GM23338 (cell line): ENCODE results near the gene XPNPEP3. TPM values are rescaled to one million over a fixed set of nuclear protein-coding genes. Genes with fewer than 3 reads are reported as not detected.
"Not testable (repeated sequence)": the region's sequence is repeated elsewhere in the genome, so short reads cannot be mapped to it uniquely, and the experiment has no call there.

Source experiments
- ATAC-seq: fragments of 200-7000 bp; cut with Tn5 transposase; 3 replicates; pipeline ENCODE4 v1.9.1; 2020
- DNase-seq: peaks from one replicate; pipeline ENCODE4 v3.0.0-alpha.2; 2015; ENCODE audit warnings: low spot score
- H2AFZ ChIP-seq: fragments of 200-600 bp; sonication (generic); 2 replicates; pipeline ENCODE4 v1.8.0; 2016; ENCODE audit warnings: antibody characterized with exemption, mild to moderate bottlenecking, moderate library complexity
- H3F3A ChIP-seq: fragments of 200-600 bp; sonication (generic); replicated peaks from 2 replicates; pipeline ENCODE4 v1.8.0; 2017; ENCODE audit warnings: antibody characterized with exemption, mixed run types, low read depth
- H3K27ac ChIP-seq: fragments of 200-600 bp; sonication (generic); 2 replicates; pipeline ENCODE4 v1.6.1; 2016; ENCODE audit warnings: low read depth
- H3K27me3 ChIP-seq: fragments of 200-600 bp; sonication (generic); 2 replicates; pipeline ENCODE4 v1.8.0; 2016; ENCODE audit warnings: mild to moderate bottlenecking, mixed run types, moderate library complexity; ENCODE audit not compliant: insufficient read depth
- H3K36me3 ChIP-seq: fragments of 200-600 bp; sonication (generic); 2 replicates; pipeline ENCODE4 v1.8.0; 2016; ENCODE audit warnings: mild to moderate bottlenecking; ENCODE audit not compliant: insufficient read depth
- H3K4me1 ChIP-seq: fragments of 200-600 bp; sonication (generic); 2 replicates; pipeline ENCODE4 v1.8.0; 2016; ENCODE audit warnings: mild to moderate bottlenecking, moderate library complexity; ENCODE audit not compliant: insufficient read depth
- H3K4me2 ChIP-seq: fragments of 200-600 bp; sonication (generic); 2 replicates; pipeline ENCODE4 v1.7.1; 2017; ENCODE audit warnings: mixed run types
- H3K4me3 ChIP-seq: fragments of 200-600 bp; sonication (generic); 2 replicates; pipeline ENCODE4 v1.6.1; 2016; ENCODE audit warnings: mixed run types
- H3K79me2 ChIP-seq: fragments of 200-600 bp; sonication (generic); replicated peaks from 2 replicates; pipeline ENCODE4 v1.8.0; 2017; ENCODE audit warnings: mild to moderate bottlenecking; ENCODE audit not compliant: insufficient read depth
- H3K9me2 ChIP-seq: fragments of 200-600 bp; sonication (generic); 2 replicates; pipeline ENCODE4 v1.8.0; 2017; ENCODE audit not compliant: insufficient read depth
- H4K20me1 ChIP-seq: fragments of 200-600 bp; sonication (generic); replicated peaks from 2 replicates; pipeline ENCODE4 v1.8.0; 2017; ENCODE audit warnings: mild to moderate bottlenecking; ENCODE audit not compliant: insufficient read depth
- H3K27ac Mint-ChIP-seq: 2 replicates; pipeline ENCODE4 v1.8.0; 2020; ENCODE audit warnings: inconsistent platforms, mild to moderate bottlenecking, moderate library complexity, mixed read lengths
- H3K27me3 Mint-ChIP-seq: 3 replicates; pipeline ENCODE4 v1.8.0; 2022; ENCODE audit warnings: low read depth, mild to moderate bottlenecking, moderate library complexity, mixed read lengths, inconsistent platforms; ENCODE audit not compliant: insufficient read depth, poor library complexity
- H3K36me3 Mint-ChIP-seq: 3 replicates; pipeline ENCODE4 v1.8.0; 2021; ENCODE audit warnings: low read depth, mild to moderate bottlenecking, inconsistent platforms, moderate library complexity, mixed read lengths
- H3K4me1 Mint-ChIP-seq: 3 replicates; pipeline ENCODE4 v1.8.0; 2020; ENCODE audit warnings: mild to moderate bottlenecking, inconsistent platforms, mixed read lengths
- H3K4me3 Mint-ChIP-seq: 3 replicates; pipeline ENCODE4 v1.8.0; 2021; ENCODE audit warnings: moderate library complexity, mild to moderate bottlenecking, inconsistent platforms, mixed read lengths
- H3K9me3 Mint-ChIP-seq: 3 replicates; pipeline ENCODE4 v1.8.0; 2020; ENCODE audit warnings: moderate library complexity, mild to moderate bottlenecking, inconsistent platforms, mixed read lengths
- CTCF ChIP-seq, 2 experiments: fragments of 200-600 bp in 1 of 2; sonication (generic) in 1 of 2; conservative IDR thresholded peaks; 2 replicates each; pipeline versions ENCODE4 v1.5.1 to v1.6.1; 2016 to 2017; ENCODE audit warnings: antibody characterized with exemption in 2 of 2, low read depth in 2 of 2, mild to moderate bottlenecking in 2 of 2, moderate library complexity in 1 of 2
- ETS1 ChIP-seq: IDR thresholded peaks from 2 replicates; pipeline ENCODE4 v1.6.1; 2016; ENCODE audit warnings: antibody characterized with exemption
- EZH2phosphoT487 ChIP-seq: fragments of 200-600 bp; sonication (generic); IDR thresholded peaks from one replicate; pipeline ENCODE4 v1.8.1; 2018; ENCODE audit warnings: antibody characterized with exemption; ENCODE audit not compliant: unreplicated experiment
- POLR2AphosphoS5 ChIP-seq: IDR thresholded peaks from 2 replicates; pipeline ENCODE4 v1.6.1; 2016; ENCODE audit warnings: antibody characterized with exemption, low read depth
- STAT1 ChIP-seq: IDR thresholded peaks from one replicate; pipeline ENCODE4 v1.6.1; 2016; ENCODE audit warnings: antibody characterized with exemption; ENCODE audit not compliant: unreplicated experiment
- polyA plus RNA-seq: library from polyadenylated mRNA; unstranded; fragments of >200 nt; fragmentation: Nextera tagmentation; extraction: Ambion mirVana; gene quantifications from 2 replicates; pipeline ENCODE4 v1.2.1, GENCODE V29; 2016
- total RNA-seq: library from RNA; depleted of rRNA; stranded (reverse); fragments of >200 nt; shearing (Covaris generic); gene quantifications from 2 replicates; pipeline ENCODE4 v1.2.3, GENCODE V29; 2014
- TF ChIP-seq, protein P1 (sequence below): IDR thresholded peaks from one replicate; pipeline ENCODE4 v1.6.1; 2018; ENCODE audit warnings: antibody characterized with exemption; ENCODE audit not compliant: unreplicated experiment

Gene XPNPEP3
- total and polyA plus RNA-seq, 2 experiments from 2014 or later: 11.6 to 19.5 TPM

- TF ChIP-seq CTCF (conservative IDR thresholded peaks at IDR 0.05; ENCODE audit: low read depth in 2 of 2): no peak
Observed at GRCh38 chr22:40911772-40912171, 54.8 kb downstream of the XPNPEP3 start (continued).

GRCh38 chr22:40912987-40913386 lies 56.0 kb downstream of the XPNPEP3 start:
- not testable (repeated sequence) for H3K27ac Mint-ChIP-seq, H3F3A ChIP-seq, H3K9me2 ChIP-seq, H3K27ac ChIP-seq, H3K4me3 ChIP-seq, H3K9me3 Mint-ChIP-seq, H3K27me3 ChIP-seq, H3K36me3 ChIP-seq, H3K79me2 ChIP-seq, ATAC-seq, H3K4me2 ChIP-seq, H3K4me1 Mint-ChIP-seq, H4K20me1 ChIP-seq, H3K27me3 Mint-ChIP-seq, H3K4me3 Mint-ChIP-seq, H3K4me1 ChIP-seq, DNase-seq, H2AFZ ChIP-seq
- H3K36me3 Mint-ChIP-seq: peaks cover 24% of the 10 kb centered on the region

DNA sequence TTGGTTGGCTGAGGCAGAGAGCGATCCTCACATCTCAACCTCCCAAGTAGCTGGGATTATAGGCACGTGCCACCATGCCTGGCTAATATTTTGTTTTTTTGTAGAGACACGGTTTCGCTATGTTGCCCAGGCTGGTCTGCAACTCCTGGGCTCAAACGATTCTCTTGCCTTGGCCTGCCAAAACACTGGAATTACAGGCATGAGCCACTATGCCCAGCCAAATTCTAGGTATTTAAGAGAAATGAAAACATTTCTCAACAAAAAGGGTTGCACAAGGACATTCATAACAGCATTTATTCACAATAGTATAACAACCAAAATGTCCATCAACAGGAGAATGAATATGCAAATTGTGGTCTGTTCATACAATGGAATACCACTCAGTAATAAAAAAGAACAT lies 62.5 kb downstream of the XPNPEP3 start:
- H3K36me3 ChIP-seq: peaks cover 11% of the 10 kb centered on the region
- no peaks in the 10 kb centered on the region for H3K9me3 Mint-ChIP-seq
- no peak for TF ChIP-seq CTCF (conservative IDR thresholded peaks at IDR 0.05; ENCODE audit: low read depth in 2 of 2)

DNA sequence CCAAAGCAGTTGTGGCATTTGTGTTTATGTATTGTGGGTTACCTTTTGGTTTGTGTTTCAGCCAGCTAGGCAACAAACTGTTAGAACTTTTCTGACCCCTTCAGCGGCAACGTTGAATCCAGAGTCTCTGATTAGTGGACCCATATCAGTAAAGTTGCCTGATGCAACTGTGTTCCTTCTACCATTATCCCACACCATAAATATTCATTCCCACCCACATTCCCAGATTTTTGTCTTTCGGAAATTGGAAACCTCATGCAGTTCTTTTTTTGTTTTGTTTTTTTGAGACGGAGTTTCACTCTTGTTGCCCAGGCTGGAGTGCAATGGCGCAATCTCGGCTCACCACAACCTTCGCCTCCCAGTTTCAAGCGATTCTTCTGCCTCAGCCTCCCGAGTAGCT lies 63.6 kb downstream of the XPNPEP3 start:
- no peak overlapping the region for H3K27ac ChIP-seq
- H4K20me1 ChIP-seq: no peaks in the 10 kb centered on the region; the same call in 1 of the 2 replicates
- no peak overlapping the region for H3K4me3 ChIP-seq
- DNase-seq: no peak
- H3F3A ChIP-seq: no peaks in the 10 kb centered on the region
- peaks cover 16% of the 10 kb centered on the region for H3K36me3 ChIP-seq
- Mint-ChIP-seq H3K4me3 (no peak overlapping the region), H3K4me1 (no peaks in the 10 kb centered on the region), H3K36me3 (peaks cover 31% of the 10 kb centered on the region), H3K27me3 (peaks cover 2% of the 10 kb centered on the region), H3K27ac (no peak overlapping the region; the same call in 1 of the 2 replicates), H3K9me3 (no peaks in the 10 kb centered on the region)
- H3K4me2 ChIP-seq: no peak overlapping the region
- H2AFZ ChIP-seq: no peak overlapping the region
- H3K27me3 ChIP-seq: no peaks in the 10 kb centered on the region
- ATAC-seq: no peak
- no peaks in the 10 kb centered on the region for H3K4me1 ChIP-seq
- no peaks in the 10 kb centered on the region for H3K9me2 ChIP-seq
- no peaks in the 10 kb centered on the region for H3K79me2 ChIP-seq
- TF ChIP-seq POLR2AphosphoS5 (no peak), EZH2phosphoT487 (no peak), CTCF (conservative IDR thresholded peaks at IDR 0.05; ENCODE audit: low read depth in 2 of 2) (no peak), ETS1 (no peak), STAT1 (no peak)
- TF ChIP-seq, protein P1, sequence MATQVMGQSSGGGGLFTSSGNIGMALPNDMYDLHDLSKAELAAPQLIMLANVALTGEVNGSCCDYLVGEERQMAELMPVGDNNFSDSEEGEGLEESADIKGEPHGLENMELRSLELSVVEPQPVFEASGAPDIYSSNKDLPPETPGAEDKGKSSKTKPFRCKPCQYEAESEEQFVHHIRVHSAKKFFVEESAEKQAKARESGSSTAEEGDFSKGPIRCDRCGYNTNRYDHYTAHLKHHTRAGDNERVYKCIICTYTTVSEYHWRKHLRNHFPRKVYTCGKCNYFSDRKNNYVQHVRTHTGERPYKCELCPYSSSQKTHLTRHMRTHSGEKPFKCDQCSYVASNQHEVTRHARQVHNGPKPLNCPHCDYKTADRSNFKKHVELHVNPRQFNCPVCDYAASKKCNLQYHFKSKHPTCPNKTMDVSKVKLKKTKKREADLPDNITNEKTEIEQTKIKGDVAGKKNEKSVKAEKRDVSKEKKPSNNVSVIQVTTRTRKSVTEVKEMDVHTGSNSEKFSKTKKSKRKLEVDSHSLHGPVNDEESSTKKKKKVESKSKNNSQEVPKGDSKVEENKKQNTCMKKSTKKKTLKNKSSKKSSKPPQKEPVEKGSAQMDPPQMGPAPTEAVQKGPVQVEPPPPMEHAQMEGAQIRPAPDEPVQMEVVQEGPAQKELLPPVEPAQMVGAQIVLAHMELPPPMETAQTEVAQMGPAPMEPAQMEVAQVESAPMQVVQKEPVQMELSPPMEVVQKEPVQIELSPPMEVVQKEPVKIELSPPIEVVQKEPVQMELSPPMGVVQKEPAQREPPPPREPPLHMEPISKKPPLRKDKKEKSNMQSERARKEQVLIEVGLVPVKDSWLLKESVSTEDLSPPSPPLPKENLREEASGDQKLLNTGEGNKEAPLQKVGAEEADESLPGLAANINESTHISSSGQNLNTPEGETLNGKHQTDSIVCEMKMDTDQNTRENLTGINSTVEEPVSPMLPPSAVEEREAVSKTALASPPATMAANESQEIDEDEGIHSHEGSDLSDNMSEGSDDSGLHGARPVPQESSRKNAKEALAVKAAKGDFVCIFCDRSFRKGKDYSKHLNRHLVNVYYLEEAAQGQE: no peak

More for the DNA sequence above, 62.5 kb downstream of the XPNPEP3 start:
- no peak overlapping the region for H3K4me2 ChIP-seq
- no peaks in the 10 kb centered on the region for H3K27me3 ChIP-seq
- no peak overlapping the region for H3K4me3 Mint-ChIP-seq
- H3K27ac Mint-ChIP-seq: no peak overlapping the region
- H3K4me3 ChIP-seq: no peak overlapping the region
- ATAC-seq (no peak), DNase-seq (no peak)
- H3K79me2 ChIP-seq: no peaks in the 10 kb centered on the region
- H4K20me1 ChIP-seq: no peaks in the 10 kb centered on the region
- H3F3A ChIP-seq: no peaks in the 10 kb centered on the region
- H3K4me1 Mint-ChIP-seq: no peaks in the 10 kb centered on the region
- H3K4me1 ChIP-seq: no peaks in the 10 kb centered on the region
- peaks cover 2% of the 10 kb centered on the region for H3K27me3 Mint-ChIP-seq
- H3K9me2 ChIP-seq: no peaks in the 10 kb centered on the region
- H2AFZ ChIP-seq: no peak overlapping the region
- H3K27ac ChIP-seq: no peak overlapping the region
- H3K36me3 Mint-ChIP-seq: peaks cover 29% of the 10 kb centered on the region
